Epithelial cell of proximal tubule (primary cell): Measurements from ENCODE around the gene DGKE. TPM values are rescaled to one million over a fixed set of nuclear protein-coding genes. Genes with fewer than 3 reads are reported as not detected.

Source experiments
- DNase-seq: peaks from one replicate; pipeline ENCODE4 v3.0.0-alpha.2; 2011; ENCODE audit warnings: low read depth
- H3K4me3 ChIP-seq: 2 replicates; pipeline ENCODE4 v1.5.1; 2011; ENCODE audit warnings: low read depth, mild to moderate bottlenecking, low read length
- total RNA-seq: library from RNA; depleted of rRNA; stranded (reverse); fragments of >200 nt; gene quantifications from 2 replicates; pipeline ENCODE4 v1.2.3, GENCODE V29; 2015
- TF ChIP-seq, protein P1 (sequence below): conservative IDR thresholded peaks from 2 replicates; pipeline ENCODE4 v1.5.1; 2012; ENCODE audit warnings: low read depth, mild to moderate bottlenecking, low read length

The DGKE gene
- total RNA-seq, 1 donor from 2014 or later, result 3.3 TPM

DNA sequence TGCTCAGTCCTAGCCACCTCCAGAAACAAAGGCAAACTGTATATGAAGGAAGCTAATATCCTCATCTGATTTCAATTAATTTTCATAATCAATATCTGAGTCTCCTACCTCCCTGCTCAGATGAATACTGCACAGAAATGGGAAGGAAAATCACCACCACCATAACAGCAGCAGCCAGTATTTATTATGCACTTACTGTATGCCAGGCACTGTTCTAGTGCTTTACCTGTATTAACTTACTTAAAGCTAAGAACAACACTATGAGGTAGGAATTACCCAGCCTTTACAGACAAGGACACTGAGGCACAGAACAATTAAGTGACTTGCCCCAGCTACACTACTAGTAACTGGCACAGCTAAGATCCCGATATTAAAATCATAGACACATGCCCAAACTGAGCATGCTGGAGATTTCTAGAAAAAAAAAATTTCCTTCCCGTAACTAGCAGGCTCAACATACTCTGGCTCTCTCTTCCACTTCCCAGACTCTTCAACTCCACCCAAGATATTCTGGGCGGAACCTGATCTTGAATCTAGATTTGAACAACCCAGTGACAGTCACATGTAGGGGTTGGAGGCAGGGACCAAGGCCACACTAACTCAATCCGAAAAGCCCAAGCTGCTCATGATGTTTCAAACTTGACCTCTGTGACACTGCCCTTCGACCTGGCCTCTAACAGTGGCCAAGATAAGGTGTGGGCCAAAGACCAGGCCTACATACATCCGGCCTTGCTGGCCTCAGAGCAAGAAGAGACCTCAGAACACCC, 76.0 kb downstream of the DGKE start:
- TF ChIP-seq, protein P1, sequence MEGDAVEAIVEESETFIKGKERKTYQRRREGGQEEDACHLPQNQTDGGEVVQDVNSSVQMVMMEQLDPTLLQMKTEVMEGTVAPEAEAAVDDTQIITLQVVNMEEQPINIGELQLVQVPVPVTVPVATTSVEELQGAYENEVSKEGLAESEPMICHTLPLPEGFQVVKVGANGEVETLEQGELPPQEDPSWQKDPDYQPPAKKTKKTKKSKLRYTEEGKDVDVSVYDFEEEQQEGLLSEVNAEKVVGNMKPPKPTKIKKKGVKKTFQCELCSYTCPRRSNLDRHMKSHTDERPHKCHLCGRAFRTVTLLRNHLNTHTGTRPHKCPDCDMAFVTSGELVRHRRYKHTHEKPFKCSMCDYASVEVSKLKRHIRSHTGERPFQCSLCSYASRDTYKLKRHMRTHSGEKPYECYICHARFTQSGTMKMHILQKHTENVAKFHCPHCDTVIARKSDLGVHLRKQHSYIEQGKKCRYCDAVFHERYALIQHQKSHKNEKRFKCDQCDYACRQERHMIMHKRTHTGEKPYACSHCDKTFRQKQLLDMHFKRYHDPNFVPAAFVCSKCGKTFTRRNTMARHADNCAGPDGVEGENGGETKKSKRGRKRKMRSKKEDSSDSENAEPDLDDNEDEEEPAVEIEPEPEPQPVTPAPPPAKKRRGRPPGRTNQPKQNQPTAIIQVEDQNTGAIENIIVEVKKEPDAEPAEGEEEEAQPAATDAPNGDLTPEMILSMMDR, result no peak
- H3K4me3 ChIP-seq, result no peak overlapping the region

DNA sequence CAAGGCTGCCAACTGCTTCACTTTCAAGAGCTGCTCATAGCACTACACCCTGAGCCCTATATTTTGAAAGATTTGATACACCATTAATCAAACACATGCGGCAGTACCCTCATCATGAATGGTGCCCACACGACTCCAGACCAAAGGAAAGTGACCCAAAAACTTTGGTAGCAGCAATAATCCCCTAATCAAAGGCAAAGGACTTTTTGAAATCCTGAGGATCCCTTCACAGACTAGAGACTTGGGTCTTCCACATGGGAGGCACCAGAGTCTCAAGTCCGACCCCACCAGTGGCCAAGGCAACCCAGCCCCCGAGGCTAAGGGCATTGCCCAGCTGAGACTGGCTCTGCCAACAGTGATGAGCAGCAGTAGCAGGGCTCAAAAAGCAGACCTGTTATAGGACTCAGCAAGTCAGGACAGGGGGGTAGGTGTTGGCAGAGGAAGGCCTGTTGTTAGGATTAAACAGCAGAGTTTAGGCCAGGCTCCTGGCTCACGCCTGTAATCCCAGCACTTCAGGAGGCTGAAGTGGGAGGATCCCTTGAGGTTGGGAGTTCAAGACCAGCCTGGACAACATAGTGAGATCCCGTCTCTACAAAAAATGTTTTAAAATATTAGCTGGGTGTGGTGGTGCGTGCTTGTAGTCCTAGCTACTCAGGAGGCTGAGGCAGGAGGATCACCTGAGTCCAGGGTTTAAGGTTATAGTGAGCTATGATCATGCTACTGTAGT, 76.7 kb downstream of the DGKE start:
- TF ChIP-seq, protein P1, result no peak
- DNase-seq, result no peak
- H3K4me3 ChIP-seq, result no peak overlapping the region

More for the DNA sequence above, 76.0 kb downstream of the DGKE start:
- DNase-seq, result no peak

DNA sequence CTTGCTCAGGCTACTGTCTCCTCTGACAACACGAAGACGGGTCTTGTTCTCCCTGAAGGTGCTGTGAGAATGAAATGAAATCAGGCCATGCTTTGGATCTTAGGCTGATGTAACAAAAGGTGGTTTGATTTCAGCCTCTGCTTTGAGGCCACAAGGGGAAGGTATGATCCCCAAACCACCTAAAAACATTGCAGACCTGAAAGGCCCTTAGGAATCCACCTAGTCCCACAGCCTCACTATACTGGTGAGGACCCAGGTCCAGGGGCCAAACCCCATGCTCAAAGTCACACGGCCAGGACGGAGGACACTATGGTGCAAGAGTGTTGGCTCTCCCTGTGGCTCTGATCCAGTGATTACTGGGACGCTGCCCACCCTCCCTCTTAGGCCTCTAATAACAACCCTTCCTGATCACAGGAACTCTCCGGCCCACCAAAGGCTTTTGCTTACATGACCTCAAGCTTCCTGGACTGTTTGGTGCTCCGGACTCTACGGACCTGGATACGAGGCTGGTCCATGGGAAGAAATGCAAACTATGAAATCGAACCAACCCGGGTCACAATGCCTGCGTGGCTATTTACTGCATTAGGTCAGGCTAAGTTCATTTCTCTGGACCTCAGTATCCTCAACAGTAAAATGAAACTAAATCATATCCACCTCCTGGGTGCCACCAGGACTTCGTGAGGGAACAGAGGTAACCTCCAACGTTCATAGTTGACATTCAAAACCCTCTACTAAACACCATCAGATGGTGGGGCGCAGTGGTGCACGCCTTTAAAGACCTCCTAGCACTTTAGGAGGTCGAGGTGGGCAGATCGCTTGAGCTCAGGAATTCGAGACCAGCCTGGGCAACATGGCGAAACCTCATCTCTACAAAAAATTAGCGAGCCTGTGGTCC, 78.4 kb downstream of the DGKE start:
- TF ChIP-seq, protein P1, result no peak
- peak overlapping the region; percentile 95 for H3K4me3 ChIP-seq
- no peak for DNase-seq

DNA sequence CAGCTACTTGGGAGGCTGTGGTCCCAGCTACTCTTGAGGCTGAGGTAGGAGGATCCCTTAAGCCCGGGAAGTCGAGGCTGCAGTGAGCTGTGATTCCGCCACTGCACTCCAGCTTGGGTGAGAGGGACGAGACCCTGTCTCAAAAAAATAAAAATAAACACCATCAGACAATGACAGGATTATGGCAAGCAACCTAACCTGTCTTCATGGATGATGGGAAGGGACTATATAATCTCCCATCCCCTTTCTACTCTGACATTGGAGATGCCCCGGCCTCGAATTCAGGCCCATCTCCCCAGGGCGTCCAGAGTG, 79.0 kb downstream of the DGKE start:
- H3K4me3 ChIP-seq, result peak overlapping the region; percentile 95
- no peak for DNase-seq
- TF ChIP-seq, protein P1, result no peak

DNA sequence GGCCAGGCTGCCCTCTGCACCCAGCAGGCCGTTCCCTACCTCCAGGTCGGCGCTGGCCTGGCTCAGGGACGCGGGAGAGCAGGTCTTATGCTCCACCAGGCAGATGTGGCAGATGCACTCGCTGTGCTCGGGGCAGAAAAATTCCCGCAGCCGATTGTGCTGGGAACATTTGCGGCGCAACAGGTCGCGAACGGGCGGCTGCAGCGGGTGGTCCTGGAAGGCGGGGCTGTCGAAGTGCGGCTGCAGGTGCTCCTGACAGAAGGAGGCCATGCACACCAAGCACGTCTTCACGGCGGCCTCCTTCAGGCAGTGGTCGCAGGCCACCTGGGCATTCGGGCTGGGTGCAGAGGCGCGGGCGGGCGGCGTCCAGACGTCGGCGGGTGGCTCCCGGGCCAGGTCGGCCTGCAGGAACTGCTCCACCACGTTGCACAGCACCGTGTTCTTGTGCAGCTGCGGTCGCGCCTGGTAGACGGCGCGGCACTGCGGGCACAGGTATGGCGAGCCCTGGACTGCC, 79.5 kb downstream of the DGKE start:
- no peak for DNase-seq
- TF ChIP-seq, protein P1, result no peak
- peak overlapping the region; percentile 95 for H3K4me3 ChIP-seq

DNA sequence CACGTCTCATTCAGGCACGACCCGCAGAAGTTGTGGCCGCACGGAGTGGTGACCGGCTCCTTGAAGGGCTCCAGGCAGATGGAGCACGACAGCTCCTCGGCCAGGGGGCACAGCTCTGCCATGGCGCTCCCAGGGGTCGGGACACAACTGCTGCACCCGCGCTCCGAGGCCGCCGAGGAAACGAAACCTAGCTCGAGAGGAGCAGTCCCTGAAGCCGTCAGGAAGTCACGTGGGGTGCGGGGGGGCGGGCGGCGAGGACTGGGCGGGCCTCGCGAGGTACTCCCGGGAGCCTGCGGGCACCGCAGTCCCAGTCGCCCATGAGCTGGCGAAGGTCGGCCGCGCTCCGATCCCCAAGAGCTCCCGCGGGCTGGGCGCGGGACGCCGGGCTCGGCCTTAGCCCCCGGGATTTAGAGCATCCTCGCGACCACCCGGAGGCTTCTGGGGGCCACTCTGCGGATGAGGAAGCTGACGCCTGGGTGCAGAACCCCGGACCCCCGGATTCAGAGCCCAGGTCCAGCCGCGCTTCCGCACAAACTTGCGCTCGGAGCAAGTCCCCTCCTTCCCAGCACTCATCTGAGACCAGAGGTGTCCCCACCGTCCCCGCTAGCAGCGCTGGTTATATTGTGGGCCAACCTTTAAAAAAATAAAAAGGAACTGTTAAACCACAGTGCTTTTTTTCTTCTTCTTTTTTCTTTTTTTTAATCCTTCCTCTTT, 80.1 kb downstream of the DGKE start, which contains the start of gene TRIM25:
Gene TRIM25 (minus strand): TSS at position 183 of the 714 bp plus-strand sequence. CDS start 61 bp downstream, at position 122.
- H3K4me3 ChIP-seq, result peak within 1 kb of the TSS; percentile 95
- DNase-seq, result no peak
- TF ChIP-seq, protein P1, result no peak
